ENCODE measurements around the gene ZNF541.

DNA sequence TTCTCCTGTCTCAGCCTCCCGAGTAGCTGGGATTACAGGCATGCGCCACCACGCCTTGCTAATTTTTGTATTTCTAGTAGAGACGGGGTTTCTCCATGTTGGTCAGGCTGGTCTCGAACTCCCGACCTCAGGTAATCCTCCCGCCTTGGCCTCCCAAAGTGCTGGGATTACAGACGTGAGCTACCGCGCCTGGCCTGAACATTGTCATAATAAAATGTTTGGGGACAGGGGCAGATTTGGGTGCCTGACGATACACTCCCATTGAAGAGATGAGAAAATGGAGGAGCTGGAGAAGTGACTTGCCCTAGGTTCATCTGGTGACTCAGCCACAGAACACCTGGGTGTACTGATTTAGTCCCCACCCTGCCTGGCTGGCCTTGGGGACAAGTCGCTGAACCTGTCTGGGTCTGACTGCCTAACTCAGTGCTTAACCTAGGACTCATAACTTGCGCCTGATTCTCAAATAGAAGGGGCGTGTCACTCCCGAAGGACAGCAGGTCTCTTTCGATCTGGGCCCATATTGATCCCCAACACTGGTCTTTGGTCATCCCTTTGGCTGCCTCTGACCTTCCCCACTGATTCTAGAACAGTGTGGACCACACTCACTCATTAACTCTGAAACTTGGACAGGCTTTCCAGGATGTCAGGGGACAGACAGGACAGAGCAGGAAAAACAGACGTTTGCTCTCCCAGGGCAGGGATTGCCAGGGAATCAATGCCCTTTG, 28.4 kb upstream of the ZNF541 start:
- TF ChIP-seq CTCF (IDR thresholded peaks at IDR 0.05): no peak
- no peak for TF ChIP-seq POLR2AphosphoS5 (IDR thresholded peaks at IDR 0.05; ENCODE audit: low read depth, low read length)
- no peak for TF ChIP-seq SIN3A (IDR thresholded peaks at IDR 0.05; ENCODE audit: borderline replicate concordance, insufficient read depth, low read depth, low read length)
- no peak for TF ChIP-seq REST (IDR thresholded peaks at IDR 0.05; ENCODE audit: insufficient read depth in 1 of 2, low read depth in 2 of 2, low read length in 1 of 2)
- no peak for TF ChIP-seq TCF7L2 (IDR thresholded peaks at IDR 0.05; ENCODE audit: low read depth, low read length)

Data from Panc1 (cell line).